T-helper 2 cell treated with Interferon-gamma antibody and Interleukin-4, amounts not matched to agents 5 μg/mL and 100 μg/mL, for 36 hours (primary cell): Measurements from ENCODE around the gene MYO3B.
"Not testable (repeated sequence)": the region's sequence is repeated elsewhere in the genome, so short reads cannot be mapped to it uniquely, and the experiment has no call there.

ENCODE experiments used
- DNase-seq: peaks from one replicate; pipeline ENCODE4 v3.0.0; 2021; ENCODE audit warnings: low spot score
- H3K27ac Mint-ChIP-seq: one replicate; pipeline ENCODE4 v1.8.0; 2021; ENCODE audit warnings: mild to moderate bottlenecking, mixed read lengths
- H3K27me3 Mint-ChIP-seq: one replicate; pipeline ENCODE4 v1.8.0; 2021; ENCODE audit warnings: low read depth, mixed read lengths
- H3K36me3 Mint-ChIP-seq: one replicate; pipeline ENCODE4 v1.8.0; 2021; ENCODE audit warnings: low read depth, mixed read lengths
- H3K4me1 Mint-ChIP-seq: one replicate; pipeline ENCODE4 v1.8.0; 2021; ENCODE audit warnings: low read depth, mixed read lengths
- H3K4me3 Mint-ChIP-seq: one replicate; pipeline ENCODE4 v1.8.0; 2022; ENCODE audit warnings: mild to moderate bottlenecking, moderate library complexity, mixed read lengths
- H3K9me3 Mint-ChIP-seq: one replicate; pipeline ENCODE4 v1.8.0; 2021; ENCODE audit warnings: mixed read lengths

The MYO3B gene

DNA sequence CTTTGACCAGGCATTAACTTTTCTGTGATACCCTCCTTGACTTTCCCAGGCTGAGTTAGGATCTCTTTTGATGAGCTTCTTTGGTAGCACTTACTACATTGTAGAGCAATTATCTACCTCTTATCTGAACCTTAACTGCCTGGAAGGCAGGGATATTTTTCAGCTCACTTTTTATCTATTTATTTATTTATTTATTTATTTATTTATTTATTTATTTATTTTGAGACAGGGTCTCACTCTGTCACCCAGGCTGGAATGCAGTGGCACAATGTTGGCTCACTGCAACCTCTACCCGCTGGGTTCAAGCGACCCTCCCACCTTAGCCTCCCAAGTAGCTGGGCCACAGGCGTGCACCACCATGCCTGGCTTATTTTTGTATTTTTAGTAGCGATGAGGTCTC lies 294.6 kb downstream of the MYO3B start:
- not testable (repeated sequence) for H3K27me3 Mint-ChIP-seq, H3K4me3 Mint-ChIP-seq, H3K36me3 Mint-ChIP-seq, DNase-seq, H3K27ac Mint-ChIP-seq, H3K9me3 Mint-ChIP-seq, H3K4me1 Mint-ChIP-seq

DNA sequence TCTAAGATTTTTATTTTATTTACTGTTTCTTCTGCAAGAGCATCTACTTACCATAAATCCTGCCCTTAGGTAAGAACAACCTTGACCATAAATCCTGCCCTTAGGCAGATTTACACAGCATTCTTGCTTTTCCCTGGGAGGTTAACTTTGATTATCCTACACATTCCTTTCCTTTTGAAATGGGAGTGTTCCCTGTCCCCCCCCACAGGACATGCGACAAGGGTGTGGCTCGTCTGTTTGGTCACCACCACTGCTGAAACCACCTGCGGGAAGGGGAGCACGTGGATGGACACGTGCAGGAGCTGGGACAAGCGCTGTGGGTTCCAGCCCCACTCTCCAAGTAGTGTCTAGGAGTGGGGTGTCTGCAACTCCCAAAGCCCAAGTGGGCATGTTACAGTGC lies 297.9 kb downstream of the MYO3B start:
- H3K27ac Mint-ChIP-seq = no peak overlapping the region
- H3K27me3 Mint-ChIP-seq = no peaks in the 10 kb centered on the region
- H3K36me3 Mint-ChIP-seq = no peaks in the 10 kb centered on the region
- no peak for DNase-seq
- H3K4me3 Mint-ChIP-seq = no peak overlapping the region
- H3K9me3 Mint-ChIP-seq = no peaks in the 10 kb centered on the region
- no peaks in the 10 kb centered on the region for H3K4me1 Mint-ChIP-seq

DNA sequence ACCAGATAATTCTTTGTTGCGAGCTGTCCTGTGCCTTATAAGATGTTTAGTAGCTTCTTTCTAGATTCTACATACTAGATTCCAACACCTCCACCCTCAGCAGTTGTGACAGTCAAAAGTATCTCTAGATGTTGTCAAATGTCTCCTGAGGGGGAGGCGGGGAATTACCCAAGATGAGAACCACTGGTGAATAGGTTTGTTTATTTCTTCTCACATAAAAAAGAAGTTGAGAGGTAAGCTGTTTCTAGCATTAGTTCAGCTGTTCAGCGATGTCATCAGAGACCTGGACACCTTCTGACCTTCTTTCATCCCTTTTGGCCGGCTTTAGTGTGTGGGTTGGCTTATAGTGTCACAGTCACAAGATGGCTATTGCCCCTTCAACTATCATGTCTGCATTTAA lies 299.7 kb downstream of the MYO3B start:
- no peaks in the 10 kb centered on the region for H3K27me3 Mint-ChIP-seq
- no peak overlapping the region for H3K27ac Mint-ChIP-seq
- H3K4me3 Mint-ChIP-seq = no peak overlapping the region
- H3K4me1 Mint-ChIP-seq = no peaks in the 10 kb centered on the region
- H3K9me3 Mint-ChIP-seq = no peaks in the 10 kb centered on the region
- H3K36me3 Mint-ChIP-seq = no peaks in the 10 kb centered on the region
- no peak for DNase-seq

DNA sequence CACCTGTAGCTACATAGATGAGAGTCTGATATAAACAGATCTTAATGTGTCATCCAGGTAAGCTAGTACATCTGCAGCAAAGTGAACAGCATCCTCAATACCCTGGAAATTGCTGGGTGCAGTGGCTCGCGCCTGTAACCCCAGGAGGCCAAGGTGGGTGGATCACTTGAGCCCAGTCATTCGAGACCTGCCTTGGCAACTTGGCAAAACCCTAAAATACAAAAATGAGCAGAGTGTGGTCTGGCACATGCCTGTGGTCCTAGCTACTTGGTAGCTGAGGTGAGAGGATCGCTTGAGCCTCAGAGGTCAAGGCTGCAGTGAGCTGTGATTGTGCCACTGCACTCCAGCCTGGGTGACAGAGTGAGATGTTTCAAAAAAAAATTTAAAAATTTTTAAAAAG lies 303.3 kb downstream of the MYO3B start:
- Mint-ChIP-seq H3K4me1 (no peaks in the 10 kb centered on the region), H3K27me3 (no peaks in the 10 kb centered on the region), H3K9me3 (no peaks in the 10 kb centered on the region), H3K4me3 (no peak overlapping the region), H3K36me3 (no peaks in the 10 kb centered on the region), H3K27ac (no peak overlapping the region)
- no peak for DNase-seq

DNA sequence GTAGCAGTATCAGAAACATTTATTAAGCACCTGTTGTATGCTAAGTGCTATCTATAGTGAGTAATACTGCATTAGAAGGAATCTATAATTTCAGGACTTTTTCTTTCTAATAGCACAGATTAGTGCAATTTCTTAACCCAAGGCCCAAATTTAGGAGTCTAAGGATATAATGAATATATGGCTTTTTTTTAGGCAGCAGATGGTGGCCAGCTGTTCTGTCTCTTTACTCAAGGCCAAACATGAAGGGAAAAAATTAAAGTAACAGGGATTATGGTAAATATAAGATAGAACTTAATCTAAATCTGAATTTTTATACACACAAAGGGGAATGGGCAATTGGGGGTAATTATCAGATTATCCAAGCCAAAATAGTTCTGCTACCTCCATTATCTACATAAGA lies 306.6 kb downstream of the MYO3B start:
- H3K9me3 Mint-ChIP-seq = no peaks in the 10 kb centered on the region
- no peak for DNase-seq
- H3K4me1 Mint-ChIP-seq = no peaks in the 10 kb centered on the region
- no peak overlapping the region for H3K27ac Mint-ChIP-seq
- no peaks in the 10 kb centered on the region for H3K36me3 Mint-ChIP-seq
- H3K4me3 Mint-ChIP-seq = no peak overlapping the region
- peaks cover 3% of the 10 kb centered on the region for H3K27me3 Mint-ChIP-seq

DNA sequence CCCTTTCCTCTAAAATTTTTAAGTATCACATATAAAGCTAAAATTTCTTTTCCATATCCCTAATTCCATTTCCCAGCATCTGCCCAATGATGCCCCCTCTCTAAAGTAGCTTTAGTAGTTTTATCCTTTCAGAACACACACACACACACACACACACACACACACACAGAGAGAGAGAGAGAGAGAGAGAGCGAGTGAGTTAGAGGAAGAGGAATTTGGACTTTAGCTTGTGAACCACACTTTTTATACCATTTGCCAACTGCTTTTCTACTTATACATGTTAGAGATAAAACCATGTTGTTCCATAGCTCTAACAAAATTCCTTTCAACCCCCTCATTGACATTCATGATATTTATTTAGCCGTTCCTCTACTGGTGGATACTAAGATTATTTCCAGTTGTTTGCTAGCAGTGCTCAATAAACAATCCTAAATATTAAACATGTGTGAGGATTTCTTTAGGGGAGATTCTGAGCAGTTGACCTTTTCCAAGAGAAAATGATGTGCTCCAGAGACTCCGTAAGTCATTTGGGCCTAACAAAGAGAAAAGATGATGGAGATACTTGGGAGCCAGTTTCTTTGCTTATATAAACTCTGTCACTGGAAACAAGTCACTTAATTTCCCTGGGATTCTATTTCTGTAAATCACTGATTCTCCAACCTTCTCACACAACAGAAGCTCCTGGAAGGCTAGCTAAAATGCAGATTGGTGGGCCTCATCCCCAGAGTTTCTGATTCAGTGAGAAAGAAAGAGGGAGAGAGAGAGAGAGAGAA lies 307.5 kb downstream of the MYO3B start:
- DNase-seq = no peak
- H3K4me1 Mint-ChIP-seq = no peaks in the 10 kb centered on the region
- H3K36me3 Mint-ChIP-seq = no peaks in the 10 kb centered on the region
- H3K4me3 Mint-ChIP-seq = no peak overlapping the region
- H3K27me3 Mint-ChIP-seq = peaks cover 3% of the 10 kb centered on the region
- no peaks in the 10 kb centered on the region for H3K9me3 Mint-ChIP-seq
- no peak overlapping the region for H3K27ac Mint-ChIP-seq

DNA sequence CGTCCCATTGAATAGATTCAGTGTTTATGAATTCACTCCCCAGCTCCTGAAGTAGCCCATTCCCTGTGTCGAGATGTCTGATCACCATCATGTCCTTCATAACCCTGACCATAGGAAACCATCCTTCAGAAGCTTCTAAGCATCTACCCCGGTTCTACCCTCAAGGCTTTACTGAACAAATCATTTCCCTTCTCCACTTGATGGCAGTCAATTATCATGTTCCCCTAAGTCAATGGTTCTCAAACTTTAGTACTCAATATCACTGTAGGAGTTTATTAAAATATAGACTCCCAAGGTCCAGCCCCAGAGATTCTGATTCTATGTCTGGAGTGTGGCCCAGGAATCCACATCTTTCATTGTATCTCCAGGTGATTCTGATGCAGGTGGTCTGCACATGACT lies 308.8 kb downstream of the MYO3B start:
- Mint-ChIP-seq H3K36me3 (no peaks in the 10 kb centered on the region), H3K9me3 (no peaks in the 10 kb centered on the region), H3K4me1 (no peaks in the 10 kb centered on the region), H3K27ac (no peak overlapping the region), H3K27me3 (peaks cover 3% of the 10 kb centered on the region), H3K4me3 (no peak overlapping the region)
- DNase-seq = no peak

DNA sequence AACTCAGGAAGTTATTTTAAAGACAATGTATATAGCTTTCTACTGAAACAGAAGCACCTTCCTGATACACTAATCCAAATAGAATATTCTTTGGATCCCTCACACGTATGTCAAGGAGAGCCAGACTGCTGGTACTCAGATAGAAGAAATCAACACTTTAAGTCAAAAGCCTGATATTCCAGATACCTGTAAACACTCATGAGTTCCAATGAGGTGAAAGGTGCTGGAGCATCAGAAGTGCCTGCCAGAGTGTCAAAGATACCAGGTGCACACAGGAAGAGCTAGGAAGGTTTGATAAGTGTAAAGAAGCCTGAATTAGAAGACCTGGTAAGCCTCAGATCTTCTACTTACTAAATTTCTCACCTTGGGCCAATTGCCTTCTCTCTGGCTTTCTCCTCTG lies 310.9 kb downstream of the MYO3B start:
- no peak overlapping the region for H3K4me3 Mint-ChIP-seq
- H3K36me3 Mint-ChIP-seq = no peaks in the 10 kb centered on the region
- no peaks in the 10 kb centered on the region for H3K9me3 Mint-ChIP-seq
- no peaks in the 10 kb centered on the region for H3K4me1 Mint-ChIP-seq
- no peak for DNase-seq
- H3K27me3 Mint-ChIP-seq = peaks cover 3% of the 10 kb centered on the region
- H3K27ac Mint-ChIP-seq = no peak overlapping the region

DNA sequence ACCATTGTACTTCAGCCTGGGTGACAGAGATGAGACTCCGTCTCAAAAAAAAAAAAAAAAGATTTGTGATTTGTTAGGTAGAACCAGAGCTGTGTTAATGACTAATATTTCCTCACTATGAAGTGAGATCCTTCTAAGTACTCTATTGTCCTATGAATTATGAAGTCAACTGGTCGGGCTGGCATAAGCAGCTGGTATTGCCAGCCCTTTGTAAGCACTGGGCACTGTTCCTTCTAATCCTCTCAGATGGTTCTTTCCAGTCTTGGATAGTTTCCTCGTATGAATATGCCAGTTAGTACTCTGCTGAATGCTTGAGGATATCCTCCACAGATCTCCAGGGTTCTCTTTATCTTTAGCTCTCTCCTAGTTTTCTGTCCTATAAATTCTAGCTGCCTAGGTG lies 314.1 kb downstream of the MYO3B start:
- Mint-ChIP-seq H3K4me3 (no peak overlapping the region), H3K27ac (no peak overlapping the region), H3K36me3 (no peaks in the 10 kb centered on the region), H3K27me3 (peaks cover 3% of the 10 kb centered on the region), H3K9me3 (no peaks in the 10 kb centered on the region), H3K4me1 (no peaks in the 10 kb centered on the region)
- no peak for DNase-seq

DNA sequence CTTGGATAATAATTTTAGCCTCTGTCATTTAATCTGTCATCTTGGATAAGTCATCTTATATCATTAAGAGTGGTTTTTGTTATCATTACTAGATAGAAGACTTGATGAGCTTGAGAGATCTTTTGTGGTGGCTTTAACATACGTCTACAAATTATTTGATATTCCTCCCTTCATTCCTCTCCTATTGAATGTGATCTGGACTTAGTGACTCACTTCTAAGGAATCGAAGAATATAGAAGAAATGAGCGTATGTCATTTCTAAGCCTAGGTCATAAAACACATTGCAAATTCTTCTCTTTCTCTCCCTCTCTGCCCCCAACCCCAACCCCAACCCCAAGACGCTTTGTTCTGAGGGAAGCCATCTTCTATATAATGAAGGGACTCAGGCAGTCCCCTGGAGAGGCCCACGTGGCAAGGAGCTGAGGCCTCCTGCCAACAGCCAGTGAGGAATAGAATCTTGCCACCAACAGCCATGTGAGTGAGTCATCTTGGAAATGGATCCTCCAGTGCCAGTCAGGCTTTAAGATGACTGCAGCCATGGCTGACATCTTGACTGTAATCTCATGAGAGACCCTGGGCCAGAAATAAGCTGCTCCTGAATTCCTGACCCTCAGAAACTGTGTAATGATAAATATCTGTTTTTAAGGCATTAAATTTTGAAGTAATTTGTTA lies 315.6 kb downstream of the MYO3B start:
- H3K36me3 Mint-ChIP-seq = no peaks in the 10 kb centered on the region
- H3K9me3 Mint-ChIP-seq = no peaks in the 10 kb centered on the region
- H3K27ac Mint-ChIP-seq = no peak overlapping the region
- DNase-seq = no peak
- no peak overlapping the region for H3K4me3 Mint-ChIP-seq
- H3K27me3 Mint-ChIP-seq = peaks cover under 1% of the 10 kb centered on the region
- no peaks in the 10 kb centered on the region for H3K4me1 Mint-ChIP-seq

DNA sequence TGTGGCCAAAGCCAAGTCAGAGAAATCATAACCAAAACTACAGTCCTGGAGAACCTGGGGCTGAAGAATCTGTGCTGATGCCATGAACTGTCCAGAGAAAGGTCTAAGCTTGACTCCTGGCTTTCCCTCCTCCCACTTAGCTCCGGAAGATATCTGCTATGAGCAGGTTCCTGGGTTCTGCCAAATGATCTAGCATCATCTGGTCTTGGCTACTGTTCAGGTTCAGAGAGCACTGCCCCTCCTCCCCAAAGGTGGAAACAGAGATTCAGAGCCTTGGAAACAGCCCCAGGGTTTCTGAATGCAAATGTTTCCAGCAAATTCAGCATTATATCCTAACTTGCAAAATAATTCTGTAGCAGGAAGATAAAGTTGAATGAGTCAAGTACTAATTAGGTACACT lies 317.9 kb downstream of the MYO3B start:
- no peaks in the 10 kb centered on the region for H3K27me3 Mint-ChIP-seq
- H3K27ac Mint-ChIP-seq = no peak overlapping the region
- DNase-seq = no peak
- no peaks in the 10 kb centered on the region for H3K36me3 Mint-ChIP-seq
- H3K4me1 Mint-ChIP-seq = no peaks in the 10 kb centered on the region
- H3K9me3 Mint-ChIP-seq = no peaks in the 10 kb centered on the region
- no peak overlapping the region for H3K4me3 Mint-ChIP-seq

DNA sequence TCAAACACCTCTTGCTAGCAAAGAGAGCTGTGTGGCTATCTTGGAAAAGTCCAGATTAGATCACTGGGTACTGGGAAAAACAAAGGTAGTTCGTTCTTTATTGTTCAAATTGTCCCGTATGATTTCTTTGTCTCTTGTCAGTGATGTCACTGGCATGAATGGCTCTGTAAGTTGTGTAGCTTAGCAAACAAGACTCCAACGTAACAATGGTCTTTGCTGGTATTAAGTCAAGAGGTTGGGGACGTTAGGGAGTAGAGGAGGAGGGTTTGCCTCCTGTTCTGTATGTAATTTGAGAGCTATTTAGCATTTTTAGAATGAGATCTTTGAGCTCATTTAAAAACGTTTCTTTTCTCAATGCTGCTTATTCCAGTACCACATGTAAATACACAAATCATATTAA lies 320.7 kb downstream of the MYO3B start:
- H3K27me3 Mint-ChIP-seq = no peaks in the 10 kb centered on the region
- no peaks in the 10 kb centered on the region for H3K36me3 Mint-ChIP-seq
- H3K27ac Mint-ChIP-seq = no peak overlapping the region
- no peak for DNase-seq
- no peak overlapping the region for H3K4me3 Mint-ChIP-seq
- H3K4me1 Mint-ChIP-seq = no peaks in the 10 kb centered on the region
- H3K9me3 Mint-ChIP-seq = no peaks in the 10 kb centered on the region

DNA sequence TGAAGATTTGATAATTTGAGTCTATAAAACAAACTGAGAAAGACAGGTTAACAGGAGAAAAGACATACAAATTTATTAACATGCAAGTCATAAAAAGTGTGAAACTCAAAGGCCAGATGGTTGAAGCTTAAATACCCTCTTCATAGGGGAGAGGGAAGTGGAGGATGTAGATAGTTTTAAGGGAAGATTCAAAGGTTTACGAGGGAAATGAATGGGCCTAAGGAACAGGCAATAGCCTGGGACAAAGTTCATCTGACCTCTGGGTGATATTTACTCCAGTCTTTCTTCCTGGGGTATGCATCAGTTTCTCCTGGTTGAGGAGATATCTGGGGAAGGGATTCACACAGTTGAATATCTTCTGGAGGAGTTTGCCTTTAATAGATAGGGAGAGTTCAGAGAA lies 322.2 kb downstream of the MYO3B start:
- Mint-ChIP-seq H3K9me3 (no peaks in the 10 kb centered on the region), H3K36me3 (no peaks in the 10 kb centered on the region), H3K4me1 (peaks cover 9% of the 10 kb centered on the region), H3K27me3 (no peaks in the 10 kb centered on the region), H3K27ac (no peak overlapping the region), H3K4me3 (no peak overlapping the region)
- no peak for DNase-seq

DNA sequence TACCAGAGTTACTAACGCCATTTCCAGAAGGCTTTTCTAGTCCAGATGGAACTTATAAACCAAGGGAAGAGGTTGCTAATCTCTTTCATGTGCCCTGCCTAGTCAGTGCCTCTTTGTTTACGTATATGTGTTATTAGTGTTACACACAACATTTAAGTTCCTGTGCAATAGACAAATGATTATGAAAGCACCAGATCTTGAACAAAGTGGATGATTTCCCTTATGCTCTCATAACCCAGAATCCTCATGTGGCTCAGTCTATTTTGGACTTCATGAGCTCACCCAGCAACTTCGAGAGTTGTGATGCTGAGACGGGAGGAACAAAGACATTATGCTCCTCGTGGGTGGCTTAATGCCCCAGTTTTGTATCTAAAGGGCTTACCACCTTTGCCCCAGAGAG lies 322.8 kb downstream of the MYO3B start:
- Mint-ChIP-seq H3K4me1 (peaks cover 14% of the 10 kb centered on the region), H3K9me3 (no peaks in the 10 kb centered on the region), H3K4me3 (no peak overlapping the region), H3K27me3 (no peaks in the 10 kb centered on the region), H3K36me3 (no peaks in the 10 kb centered on the region), H3K27ac (no peak overlapping the region)
- DNase-seq = no peak
